Keratinocyte (primary cell): ENCODE data around the gene F10. TPM values are rescaled to one million over a fixed set of nuclear protein-coding genes. Genes with fewer than 3 reads are reported as not detected.

Source experiments
- DNase-seq: peaks from one replicate; pipeline ENCODE4 v3.0.0-alpha.2; 2011; ENCODE audit warnings: low read depth, missing footprints, low spot score
- FAIRE-seq: peaks from 2 replicates; lab custom pipeline; 2011; peaks lifted over from hg19 to GRCh38; lab: Jason Lieb, UNC
- H2AFZ ChIP-seq: 2 replicates; pipeline ENCODE4 v1.6.0; 2012; ENCODE audit warnings: low read length, control low read depth, inconsistent platforms; ENCODE audit not compliant: control insufficient read depth
- H3K27ac ChIP-seq: 2 replicates; pipeline ENCODE4 v1.5.1; 2011; ENCODE audit warnings: low read length; ENCODE audit not compliant: control insufficient read depth, insufficient read depth
- H3K27me3 ChIP-seq: 3 replicates; pipeline ENCODE4 v1.6.0; 2011; ENCODE audit warnings: low read length; ENCODE audit not compliant: control insufficient read depth, insufficient read depth; ENCODE audit errors: extremely low read depth
- H3K36me3 ChIP-seq, 2 experiments: 2 replicates in 1 of 2; 3 replicates in 1 of 2; pipeline ENCODE4 v1.5.1; 2011; ENCODE audit warnings: low read length in 2 of 2, mild to moderate bottlenecking in 1 of 2; ENCODE audit not compliant: control insufficient read depth in 2 of 2, insufficient read depth in 2 of 2; ENCODE audit errors: extremely low read depth in 1 of 2
- H3K4me1 ChIP-seq: 3 replicates; pipeline ENCODE4 v1.5.1; 2011; ENCODE audit warnings: low read length; ENCODE audit not compliant: control insufficient read depth, insufficient read depth; ENCODE audit errors: extremely low read depth
- H3K4me2 ChIP-seq: 3 replicates; pipeline ENCODE4 v1.6.0; 2011; ENCODE audit warnings: low read depth, low read length; ENCODE audit not compliant: control insufficient read depth, insufficient read depth; ENCODE audit errors: extremely low read depth
- H3K4me3 ChIP-seq, 3 experiments: fragments of 200-600 bp in 1 of 3; sonication (generic) in 1 of 3; 2 replicates in 2 of 3; 3 replicates in 1 of 3; pipeline ENCODE4 v1.5.1; 2011 to 2016; ENCODE audit warnings: low read length in 3 of 3, mild to moderate bottlenecking in 3 of 3, control low read depth in 2 of 3, inconsistent platforms in 1 of 3, low read depth in 1 of 3, mixed read lengths in 1 of 3, mixed run types in 1 of 3, moderate library complexity in 1 of 3; ENCODE audit not compliant: control insufficient read depth in 2 of 3, insufficient read depth in 2 of 3; ENCODE audit errors: extremely low read depth in 1 of 3
- H3K79me2 ChIP-seq: 2 replicates; pipeline ENCODE4 v1.6.0; 2012; ENCODE audit warnings: low read length; ENCODE audit not compliant: control insufficient read depth, insufficient read depth
- H3K9ac ChIP-seq: 3 replicates; pipeline ENCODE4 v1.6.0; 2011; ENCODE audit warnings: low read length; ENCODE audit not compliant: control insufficient read depth, insufficient read depth; ENCODE audit errors: extremely low read depth
- H3K9me1 ChIP-seq: 3 replicates; pipeline ENCODE4 v1.6.0; 2011; ENCODE audit warnings: low read length; ENCODE audit not compliant: control insufficient read depth, insufficient read depth; ENCODE audit errors: extremely low read depth
- H3K9me3 ChIP-seq: 2 replicates; pipeline ENCODE4 v1.5.1; 2012; ENCODE audit warnings: low read depth, low read length; ENCODE audit not compliant: control insufficient read depth
- H4K20me1 ChIP-seq: 3 replicates; pipeline ENCODE4 v1.6.0; 2011; ENCODE audit warnings: low read length; ENCODE audit not compliant: control insufficient read depth, insufficient read depth; ENCODE audit errors: extremely low read depth
- EZH2 ChIP-seq: IDR thresholded peaks from one replicate; pipeline ENCODE4 v1.6.1; 2012; ENCODE audit warnings: inconsistent platforms, mild to moderate bottlenecking, low read length, moderate library complexity
- dilution Hi-C: fragments of 300-500 bp; cut with MboI; formaldehyde crosslinking; loops from one replicate; pipeline ENCODE4 v1.7.0; 2020; ENCODE audit warnings: low sequenced_read_pairs; ENCODE audit not compliant: extremely low pct_ligation_motif_present
- polyA plus RNA-seq, 5 experiments: library from polyadenylated mRNA; depleted of rRNA in 3 of 5; stranded (reverse) in 3 of 5; stranded (forward) in 1 of 5; unstranded in 1 of 5; fragments of >200 nt; gene quantifications; 1 replicate in 1 of 5; 2 replicates in 3 of 5; 3 replicates in 1 of 5; pipeline versions ENCODE4 v1.2.1 to v1.2.3, GENCODE V29; 2011 to 2012; ENCODE audit warnings: missing spikeins in 2 of 5, low read depth in 1 of 5, low replicate concordance in 1 of 5
- TF ChIP-seq, protein P1 (sequence below), 3 experiments: IDR thresholded peaks in 1 of 3; conservative IDR thresholded peaks in 1 of 3; optimal IDR thresholded peaks in 1 of 3; 2 replicates in 2 of 3; 3 replicates in 1 of 3; pipeline versions ENCODE3 to v1.5.1; 2011; ENCODE audit warnings: low read length in 3 of 3, mild to moderate bottlenecking in 3 of 3, moderate library complexity in 2 of 3, control low read depth in 1 of 3, inconsistent platforms in 1 of 3; ENCODE audit not compliant: insufficient read depth in 2 of 3; ENCODE audit errors: extremely low read depth in 1 of 3

F10 gene
- polyA plus RNA-seq, 1 donor (not counting 4 experiments of a cell fraction or from before 2014, with no cell fraction given): not detected

DNA sequence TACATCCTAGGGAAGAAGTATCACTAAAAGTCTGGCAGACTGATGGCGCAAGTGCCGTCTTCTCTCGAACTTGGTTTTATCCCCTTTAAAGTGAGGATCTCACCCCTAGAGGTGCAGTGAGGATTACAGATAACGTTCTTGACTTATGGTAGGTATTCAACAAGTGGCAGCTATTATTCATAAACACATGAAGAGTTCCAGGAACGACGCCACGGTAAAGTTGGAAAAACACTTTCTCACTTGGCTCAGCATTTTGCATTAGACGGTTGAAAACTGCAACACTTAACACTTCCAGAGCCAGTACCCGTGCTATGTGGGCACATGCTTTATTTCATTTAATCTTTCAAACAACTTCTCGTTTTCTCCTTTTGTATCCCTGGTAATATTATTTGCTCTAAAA lies 44.6 kb downstream of the F10 start:
- Histone ChIP-seq H3K4me1 (no peaks in the 10 kb centered on the region), H3K9ac (no peak overlapping the region), H3K4me2 (no peak overlapping the region), H3K27ac (no peak overlapping the region), H4K20me1 (no peaks in the 10 kb centered on the region), H3K4me3 (no peak overlapping the region), H3K36me3 (peaks cover 6 to 9% of the 10 kb centered on the region in 2 experiments), H3K79me2 (no peaks in the 10 kb centered on the region), H3K9me1 (no peaks in the 10 kb centered on the region), H3K9me3 (no peaks in the 10 kb centered on the region), H3K27me3 (peaks cover 6% of the 10 kb centered on the region), H2AFZ (no peak overlapping the region)
- DNase-seq (no peak), FAIRE-seq (no peak)
- dilution Hi-C loops: no loop called here
- TF ChIP-seq, protein P1, sequence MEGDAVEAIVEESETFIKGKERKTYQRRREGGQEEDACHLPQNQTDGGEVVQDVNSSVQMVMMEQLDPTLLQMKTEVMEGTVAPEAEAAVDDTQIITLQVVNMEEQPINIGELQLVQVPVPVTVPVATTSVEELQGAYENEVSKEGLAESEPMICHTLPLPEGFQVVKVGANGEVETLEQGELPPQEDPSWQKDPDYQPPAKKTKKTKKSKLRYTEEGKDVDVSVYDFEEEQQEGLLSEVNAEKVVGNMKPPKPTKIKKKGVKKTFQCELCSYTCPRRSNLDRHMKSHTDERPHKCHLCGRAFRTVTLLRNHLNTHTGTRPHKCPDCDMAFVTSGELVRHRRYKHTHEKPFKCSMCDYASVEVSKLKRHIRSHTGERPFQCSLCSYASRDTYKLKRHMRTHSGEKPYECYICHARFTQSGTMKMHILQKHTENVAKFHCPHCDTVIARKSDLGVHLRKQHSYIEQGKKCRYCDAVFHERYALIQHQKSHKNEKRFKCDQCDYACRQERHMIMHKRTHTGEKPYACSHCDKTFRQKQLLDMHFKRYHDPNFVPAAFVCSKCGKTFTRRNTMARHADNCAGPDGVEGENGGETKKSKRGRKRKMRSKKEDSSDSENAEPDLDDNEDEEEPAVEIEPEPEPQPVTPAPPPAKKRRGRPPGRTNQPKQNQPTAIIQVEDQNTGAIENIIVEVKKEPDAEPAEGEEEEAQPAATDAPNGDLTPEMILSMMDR (optimal IDR thresholded peaks at IDR 0.05 in 1 of 3, IDR thresholded peaks at IDR 0.05 in 1 of 3, conservative IDR thresholded peaks at IDR 0.05 in 1 of 3; ENCODE audit: extremely low read depth in 1 of 3, insufficient read depth in 2 of 3, low read length in 3 of 3): no peak
- TF ChIP-seq EZH2: no peak

DNA sequence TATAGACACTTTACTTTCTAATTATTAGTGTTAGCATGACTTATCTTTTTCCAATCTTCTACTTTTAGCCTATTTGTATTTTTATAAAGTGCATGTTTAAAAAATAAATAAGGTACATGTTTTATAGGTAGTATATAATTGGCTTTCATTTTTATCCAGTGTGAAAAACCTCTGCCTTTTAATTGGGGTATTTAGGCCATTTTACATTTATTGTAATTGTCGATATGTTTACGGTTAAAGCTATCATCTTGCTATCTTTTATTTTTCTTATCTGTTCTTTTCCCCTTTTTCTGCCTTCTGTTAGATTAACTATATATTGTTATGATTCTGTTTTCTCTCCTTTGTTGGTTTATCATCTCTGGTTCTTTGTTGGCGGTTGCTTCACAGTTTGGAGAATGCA lies 45.0 kb downstream of the F10 start:
- H3K9me3 ChIP-seq: no peaks in the 10 kb centered on the region
- H3K4me2 ChIP-seq: no peak overlapping the region
- H3K27me3 ChIP-seq: peaks cover 5% of the 10 kb centered on the region
- DNase-seq: no peak
- H2AFZ ChIP-seq: no peak overlapping the region
- no peak overlapping the region for H3K27ac ChIP-seq
- no peaks in the 10 kb centered on the region for H4K20me1 ChIP-seq
- H3K9ac ChIP-seq: no peak overlapping the region
- H3K9me1 ChIP-seq: no peaks in the 10 kb centered on the region
- H3K36me3 ChIP-seq: peaks cover 9 to 10% of the 10 kb centered on the region in 2 experiments
- H3K79me2 ChIP-seq: no peaks in the 10 kb centered on the region
- FAIRE-seq: no peak
- H3K4me3 ChIP-seq: no peak overlapping the region
- dilution Hi-C loops: no loop called here
- no peaks in the 10 kb centered on the region for H3K4me1 ChIP-seq
- TF ChIP-seq, protein P1 (optimal IDR thresholded peaks at IDR 0.05 in 1 of 3, IDR thresholded peaks at IDR 0.05 in 1 of 3, conservative IDR thresholded peaks at IDR 0.05 in 1 of 3; ENCODE audit: extremely low read depth in 1 of 3, insufficient read depth in 2 of 3, low read length in 3 of 3): no peak
- TF ChIP-seq EZH2: no peak
